ENCODE data around the gene CELF2.
"Not testable (repeated sequence)": the region's sequence is repeated elsewhere in the genome, so short reads cannot be mapped to it uniquely, and the experiment has no call there.

The CELF2 gene

DNA sequence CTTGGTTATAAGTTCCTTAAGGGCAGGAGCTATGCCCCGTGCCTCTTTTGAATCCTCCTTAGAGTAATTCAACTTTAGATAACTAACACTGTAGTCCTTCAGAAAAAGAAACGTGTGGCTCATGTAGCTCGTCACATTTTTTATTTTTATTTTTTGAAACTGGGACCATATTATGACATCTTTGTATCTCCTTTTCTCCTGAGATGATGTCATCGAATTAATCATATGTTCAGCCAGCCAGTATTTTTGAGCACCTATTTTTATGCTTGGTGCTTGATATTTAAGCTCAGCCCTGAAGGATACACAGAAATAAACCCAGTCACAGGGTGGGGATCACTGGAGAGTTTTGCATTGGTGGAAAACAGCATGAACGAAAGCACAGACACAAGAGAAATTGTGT lies 22.6 kb upstream of the CELF2 start:
- TF ChIP-seq, protein P1, sequence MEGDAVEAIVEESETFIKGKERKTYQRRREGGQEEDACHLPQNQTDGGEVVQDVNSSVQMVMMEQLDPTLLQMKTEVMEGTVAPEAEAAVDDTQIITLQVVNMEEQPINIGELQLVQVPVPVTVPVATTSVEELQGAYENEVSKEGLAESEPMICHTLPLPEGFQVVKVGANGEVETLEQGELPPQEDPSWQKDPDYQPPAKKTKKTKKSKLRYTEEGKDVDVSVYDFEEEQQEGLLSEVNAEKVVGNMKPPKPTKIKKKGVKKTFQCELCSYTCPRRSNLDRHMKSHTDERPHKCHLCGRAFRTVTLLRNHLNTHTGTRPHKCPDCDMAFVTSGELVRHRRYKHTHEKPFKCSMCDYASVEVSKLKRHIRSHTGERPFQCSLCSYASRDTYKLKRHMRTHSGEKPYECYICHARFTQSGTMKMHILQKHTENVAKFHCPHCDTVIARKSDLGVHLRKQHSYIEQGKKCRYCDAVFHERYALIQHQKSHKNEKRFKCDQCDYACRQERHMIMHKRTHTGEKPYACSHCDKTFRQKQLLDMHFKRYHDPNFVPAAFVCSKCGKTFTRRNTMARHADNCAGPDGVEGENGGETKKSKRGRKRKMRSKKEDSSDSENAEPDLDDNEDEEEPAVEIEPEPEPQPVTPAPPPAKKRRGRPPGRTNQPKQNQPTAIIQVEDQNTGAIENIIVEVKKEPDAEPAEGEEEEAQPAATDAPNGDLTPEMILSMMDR (IDR thresholded peaks at IDR 0.05): no peak
- Histone ChIP-seq H3K27ac (no peak overlapping the region), H3K9me3 (no peaks in the 10 kb centered on the region), H3K27me3 (no peaks in the 10 kb centered on the region), H3K36me3 (no peaks in the 10 kb centered on the region), H3K4me1 (no peaks in the 10 kb centered on the region), H3K4me3 (no peak overlapping the region)
- intact Hi-C loops (cut with DNase I; ENCODE audit: low total_unique reads): no loop called here
- no peak for DNase-seq

DNA sequence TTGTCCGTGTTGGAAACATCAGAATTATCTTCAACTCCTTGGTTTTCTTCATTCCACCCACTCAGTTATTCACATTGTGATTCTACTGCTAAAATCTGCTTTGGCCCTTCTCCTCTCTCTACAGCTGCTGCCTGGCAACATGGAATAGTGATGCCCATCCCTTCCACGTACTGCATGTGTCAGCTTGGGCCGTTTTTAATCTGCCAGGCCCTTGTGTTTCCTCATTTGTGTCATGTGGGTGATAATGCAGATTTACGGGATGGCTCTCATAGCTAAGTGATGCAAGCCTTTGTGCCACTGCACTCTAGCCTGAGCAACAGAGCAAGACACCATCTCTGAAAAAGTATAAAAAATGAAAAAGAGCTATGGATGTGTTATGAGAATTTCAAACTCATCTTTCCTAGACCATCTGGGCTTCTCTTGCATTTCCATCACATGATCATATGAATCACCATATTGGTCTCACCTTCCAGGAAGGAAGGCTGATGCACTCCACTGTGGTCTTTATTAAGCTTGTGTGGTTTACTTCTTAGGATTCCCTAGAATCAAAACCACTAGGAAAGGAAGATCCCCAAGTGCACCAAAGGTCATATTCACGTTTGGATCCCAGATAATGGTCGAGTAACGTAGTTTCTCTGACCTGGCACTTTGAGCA lies 20.6 kb upstream of the CELF2 start:
- TF ChIP-seq, protein P1 (IDR thresholded peaks at IDR 0.05): no peak
- H3K4me3 ChIP-seq: no peak overlapping the region
- no peaks in the 10 kb centered on the region for H3K9me3 ChIP-seq
- DNase-seq: no peak
- intact Hi-C loops (cut with DNase I; ENCODE audit: low total_unique reads): no loop called here
- no peaks in the 10 kb centered on the region for H3K27me3 ChIP-seq
- no peaks in the 10 kb centered on the region for H3K36me3 ChIP-seq
- no peaks in the 10 kb centered on the region for H3K4me1 ChIP-seq
- no peak overlapping the region for H3K27ac ChIP-seq

DNA sequence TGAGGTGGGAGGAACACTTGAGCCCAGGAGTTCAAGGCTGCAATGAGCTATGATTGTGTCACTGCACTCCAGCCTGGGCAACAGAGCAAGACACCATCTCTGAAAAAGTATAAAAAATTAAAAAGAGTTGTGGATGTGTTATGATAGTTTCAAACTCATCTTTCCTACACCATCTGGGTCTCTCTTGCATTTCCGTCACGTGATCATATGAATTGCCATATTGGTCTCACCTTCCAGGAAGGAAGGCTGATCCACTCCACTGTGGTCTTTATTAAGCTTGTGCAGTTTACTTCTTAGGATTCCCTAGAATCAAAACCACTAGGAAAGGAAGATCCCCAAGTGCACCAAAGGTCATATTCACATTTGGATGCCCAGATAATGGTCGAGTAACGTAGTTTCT lies 18.2 kb upstream of the CELF2 start:
- H3K27me3 ChIP-seq; H3K27ac ChIP-seq; H3K4me1 ChIP-seq; H3K9me3 ChIP-seq; DNase-seq; H3K4me3 ChIP-seq; H3K36me3 ChIP-seq; intact Hi-C loops (cut with DNase I; ENCODE audit: low total_unique reads): not testable (repeated sequence)

DNA sequence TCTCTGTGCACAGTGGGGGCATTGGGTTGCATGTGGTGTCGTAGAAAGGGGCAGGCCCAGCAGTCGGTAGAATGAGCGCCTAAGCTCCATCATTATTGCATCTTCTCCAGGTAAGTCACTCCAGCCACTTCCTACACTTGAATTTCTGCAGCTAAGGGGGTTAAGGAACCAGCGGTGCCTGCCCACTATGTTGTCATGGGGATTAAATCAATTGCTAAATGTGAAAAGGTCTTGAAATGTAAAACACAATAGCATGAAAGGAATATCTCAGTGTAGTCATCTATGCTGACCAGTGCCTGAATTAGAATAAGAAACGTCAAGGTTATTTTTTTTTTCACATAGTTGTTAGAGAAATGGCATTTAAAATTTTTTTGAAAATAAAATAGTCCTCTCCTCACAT lies 15.2 kb upstream of the CELF2 start:
- Histone ChIP-seq H3K9me3 (no peaks in the 10 kb centered on the region), H3K36me3 (no peaks in the 10 kb centered on the region), H3K4me1 (no peaks in the 10 kb centered on the region), H3K27me3 (no peaks in the 10 kb centered on the region), H3K27ac (no peak overlapping the region), H3K4me3 (no peak overlapping the region)
- DNase-seq: no peak
- TF ChIP-seq, protein P1 (IDR thresholded peaks at IDR 0.05): no peak
- intact Hi-C loops (cut with DNase I; ENCODE audit: low total_unique reads): no loop called here

DNA sequence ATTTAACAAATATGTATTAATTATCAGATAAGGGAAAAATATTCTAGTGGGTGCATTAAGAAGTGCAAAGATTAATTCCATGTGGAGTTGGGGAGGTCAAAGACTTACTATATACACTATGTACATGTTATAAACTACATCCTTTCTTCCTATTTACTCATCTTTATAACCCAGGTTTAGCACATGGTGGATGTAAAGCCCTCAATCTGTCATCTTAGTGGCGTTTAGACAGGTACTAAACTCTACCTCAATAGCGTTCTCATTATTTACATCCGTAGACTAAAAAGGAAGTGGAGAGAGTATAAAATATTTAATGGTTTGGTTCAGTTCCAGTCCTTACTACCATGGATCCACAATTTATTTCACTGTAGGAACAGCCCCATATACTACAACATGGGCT lies 14.8 kb upstream of the CELF2 start:
- no peaks in the 10 kb centered on the region for H3K4me1 ChIP-seq
- H3K36me3 ChIP-seq: no peaks in the 10 kb centered on the region
- H3K27ac ChIP-seq: no peak overlapping the region
- TF ChIP-seq, protein P1 (IDR thresholded peaks at IDR 0.05): no peak
- H3K9me3 ChIP-seq: no peaks in the 10 kb centered on the region
- H3K4me3 ChIP-seq: no peak overlapping the region
- intact Hi-C loops (cut with DNase I; ENCODE audit: low total_unique reads): no loop called here
- H3K27me3 ChIP-seq: no peaks in the 10 kb centered on the region
- DNase-seq: no peak

DNA sequence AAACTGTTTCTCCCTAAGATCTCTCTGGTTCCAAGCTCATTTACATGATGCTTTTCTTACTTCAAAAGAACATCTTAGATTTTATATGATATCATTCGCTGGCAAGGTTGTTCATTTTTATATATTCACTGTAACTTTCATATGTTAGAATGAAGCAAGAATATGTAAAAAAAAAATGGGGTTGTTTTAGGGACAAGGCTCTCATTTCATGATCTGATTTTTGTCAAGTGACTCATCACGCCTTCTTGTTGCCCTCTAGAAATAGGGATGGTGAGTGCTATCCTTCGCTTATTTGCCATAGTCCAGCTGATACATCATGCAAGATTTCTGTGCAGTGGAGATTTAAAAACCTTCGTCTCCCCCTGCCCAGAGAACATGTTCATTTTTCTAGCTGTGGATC lies 14.0 kb upstream of the CELF2 start:
- no peak overlapping the region for H3K4me3 ChIP-seq
- TF ChIP-seq, protein P1 (IDR thresholded peaks at IDR 0.05): no peak
- H3K27ac ChIP-seq: no peak overlapping the region

More for the DNA sequence above, 14.0 kb upstream of the CELF2 start:
- H3K9me3 ChIP-seq: no peaks in the 10 kb centered on the region
- no peaks in the 10 kb centered on the region for H3K27me3 ChIP-seq
- no peaks in the 10 kb centered on the region for H3K36me3 ChIP-seq
- no peak for DNase-seq
- intact Hi-C loops (cut with DNase I; ENCODE audit: low total_unique reads): no loop called here
- H3K4me1 ChIP-seq: no peaks in the 10 kb centered on the region
